Measurements from ENCODE around the gene ZNF827. TPM values are rescaled to one million over a fixed set of nuclear protein-coding genes. Genes with fewer than 3 reads are reported as not detected.

Gene ZNF827, protein sequence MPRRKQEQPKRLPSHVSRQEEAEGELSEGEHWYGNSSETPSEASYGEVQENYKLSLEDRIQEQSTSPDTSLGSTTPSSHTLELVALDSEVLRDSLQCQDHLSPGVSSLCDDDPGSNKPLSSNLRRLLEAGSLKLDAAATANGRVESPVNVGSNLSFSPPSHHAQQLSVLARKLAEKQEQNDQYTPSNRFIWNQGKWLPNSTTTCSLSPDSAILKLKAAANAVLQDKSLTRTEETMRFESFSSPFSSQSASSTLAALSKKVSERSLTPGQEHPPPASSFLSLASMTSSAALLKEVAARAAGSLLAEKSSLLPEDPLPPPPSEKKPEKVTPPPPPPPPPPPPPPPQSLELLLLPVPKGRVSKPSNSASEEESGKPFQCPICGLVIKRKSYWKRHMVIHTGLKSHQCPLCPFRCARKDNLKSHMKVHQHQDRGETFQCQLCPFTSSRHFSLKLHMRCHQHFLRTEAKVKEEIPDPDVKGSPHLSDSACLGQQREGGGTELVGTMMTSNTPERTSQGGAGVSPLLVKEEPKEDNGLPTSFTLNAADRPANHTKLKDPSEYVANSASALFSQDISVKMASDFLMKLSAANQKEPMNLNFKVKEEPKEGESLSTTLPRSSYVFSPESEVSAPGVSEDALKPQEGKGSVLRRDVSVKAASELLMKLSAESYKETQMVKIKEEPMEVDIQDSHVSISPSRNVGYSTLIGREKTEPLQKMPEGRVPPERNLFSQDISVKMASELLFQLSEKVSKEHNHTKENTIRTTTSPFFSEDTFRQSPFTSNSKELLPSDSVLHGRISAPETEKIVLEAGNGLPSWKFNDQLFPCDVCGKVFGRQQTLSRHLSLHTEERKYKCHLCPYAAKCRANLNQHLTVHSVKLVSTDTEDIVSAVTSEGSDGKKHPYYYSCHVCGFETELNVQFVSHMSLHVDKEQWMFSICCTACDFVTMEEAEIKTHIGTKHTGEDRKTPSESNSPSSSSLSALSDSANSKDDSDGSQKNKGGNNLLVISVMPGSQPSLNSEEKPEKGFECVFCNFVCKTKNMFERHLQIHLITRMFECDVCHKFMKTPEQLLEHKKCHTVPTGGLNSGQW
- polyA plus RNA-seq (4.7 to 9.8 TPM (median 5.2 TPM) in 3 replicates), polyA minus RNA-seq (15.7 to 39.9 TPM (median 16.4 TPM) in 3 replicates)
- polyA plus RNA-seq (2011; ENCODE audit: low read depth) = 1.3 TPM
- polyA plus RNA-seq (2011; cell fraction: cytosol; rRNA removed) = 4.2 and 9.1 TPM in 2 replicates
- 26.0 and 34.8 TPM in 2 replicates for polyA plus RNA-seq (2011; cell fraction: nucleus; rRNA removed)
- polyA plus RNA-seq (2012; ENCODE audit: low replicate concordance) = 2.9 and 8.4 TPM in 2 replicates
- 10.4 TPM for polyA minus RNA-seq (2011; cell fraction: cytosol; rRNA and poly(A)+ RNA removed)
- polyA minus RNA-seq (2011; cell fraction: nucleus; rRNA and poly(A)+ RNA removed) = 29.2 and 32.5 TPM in 2 replicates

DNA sequence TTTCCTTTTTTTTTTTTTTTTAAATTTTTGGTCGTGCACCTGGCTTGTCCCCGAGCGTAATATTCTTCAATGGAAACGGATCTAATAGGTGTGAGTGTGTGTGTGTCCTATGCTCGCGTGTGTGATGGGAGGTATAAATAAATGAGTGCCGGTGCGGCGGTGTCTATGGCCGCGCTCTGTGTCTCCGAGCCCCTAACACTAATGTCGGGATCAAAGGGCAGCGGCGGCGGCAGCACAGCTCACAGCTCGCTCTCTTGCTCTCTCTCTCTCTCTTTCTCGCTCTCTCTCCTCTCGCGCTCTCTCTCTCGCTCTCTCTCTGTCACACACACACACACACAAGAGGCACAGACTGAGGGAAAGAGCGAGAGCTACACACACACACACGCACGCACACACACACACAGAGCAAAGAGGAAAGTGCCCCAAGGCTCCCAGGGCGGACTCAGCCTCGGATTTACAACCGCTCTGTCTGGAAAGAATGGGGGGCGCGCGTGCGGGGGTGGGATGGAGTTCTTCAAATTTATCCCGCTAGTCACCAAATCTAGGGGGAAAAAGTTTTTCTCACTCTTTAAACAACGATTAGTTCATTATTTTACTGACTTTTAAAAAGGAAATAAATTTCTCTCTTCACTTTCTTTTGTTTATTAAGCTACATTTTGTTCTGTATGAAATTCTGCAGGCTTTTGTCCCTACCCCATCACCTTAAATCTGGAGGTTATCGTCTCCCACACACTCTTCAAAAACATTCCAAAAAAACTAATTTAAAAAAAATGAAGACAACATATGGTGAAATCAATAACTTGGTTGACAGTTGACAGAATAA lies at the start of gene ZNF827:
Gene ZNF827, minus strand, starts transcription at position 206 of the 823 bp plus-strand sequence. CDS start 416 bp downstream, outside the sequence.
- no peaks in the 10 kb centered on the region for H4K20me1 ChIP-seq (ENCODE audit: control insufficient read depth, extremely low read depth, insufficient read depth, low read length)
- H3K4me3 ChIP-seq (ENCODE audit: control insufficient read depth in 2 of 3, extremely low read depth in 1 of 3, insufficient read depth in 2 of 3, low read depth in 1 of 3, low read length in 3 of 3) = peak within 1 kb of the TSS; percentile 89 to 95 (median 94)
- peaks cover 17% of the 10 kb centered on the region for H3K79me2 ChIP-seq (ENCODE audit: control insufficient read depth, insufficient read depth, low read length)
- peaks cover 23% of the 10 kb centered on the region for H3K4me1 ChIP-seq (ENCODE audit: control insufficient read depth, extremely low read depth, insufficient read depth, low read length)
- TF ChIP-seq, protein P1, sequence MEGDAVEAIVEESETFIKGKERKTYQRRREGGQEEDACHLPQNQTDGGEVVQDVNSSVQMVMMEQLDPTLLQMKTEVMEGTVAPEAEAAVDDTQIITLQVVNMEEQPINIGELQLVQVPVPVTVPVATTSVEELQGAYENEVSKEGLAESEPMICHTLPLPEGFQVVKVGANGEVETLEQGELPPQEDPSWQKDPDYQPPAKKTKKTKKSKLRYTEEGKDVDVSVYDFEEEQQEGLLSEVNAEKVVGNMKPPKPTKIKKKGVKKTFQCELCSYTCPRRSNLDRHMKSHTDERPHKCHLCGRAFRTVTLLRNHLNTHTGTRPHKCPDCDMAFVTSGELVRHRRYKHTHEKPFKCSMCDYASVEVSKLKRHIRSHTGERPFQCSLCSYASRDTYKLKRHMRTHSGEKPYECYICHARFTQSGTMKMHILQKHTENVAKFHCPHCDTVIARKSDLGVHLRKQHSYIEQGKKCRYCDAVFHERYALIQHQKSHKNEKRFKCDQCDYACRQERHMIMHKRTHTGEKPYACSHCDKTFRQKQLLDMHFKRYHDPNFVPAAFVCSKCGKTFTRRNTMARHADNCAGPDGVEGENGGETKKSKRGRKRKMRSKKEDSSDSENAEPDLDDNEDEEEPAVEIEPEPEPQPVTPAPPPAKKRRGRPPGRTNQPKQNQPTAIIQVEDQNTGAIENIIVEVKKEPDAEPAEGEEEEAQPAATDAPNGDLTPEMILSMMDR (optimal IDR thresholded peaks at IDR 0.05 in 1 of 3, IDR thresholded peaks at IDR 0.05 in 1 of 3, conservative IDR thresholded peaks at IDR 0.05 in 1 of 3; ENCODE audit: extremely low read depth in 1 of 3, insufficient read depth in 2 of 3, low read length in 3 of 3) = no peak
- TF ChIP-seq EZH2 (IDR thresholded peaks at IDR 0.05; ENCODE audit: low read length) = no peak
- no peak for DNase-seq (ENCODE audit: low read depth, low spot score)
- no peaks in the 10 kb centered on the region for H3K9me3 ChIP-seq (ENCODE audit: control insufficient read depth, low read depth, low read length)
- no peaks in the 10 kb centered on the region for H3K36me3 ChIP-seq (ENCODE audit: control insufficient read depth in 2 of 2, extremely low read depth in 1 of 2, insufficient read depth in 2 of 2, low read length in 2 of 2)
- peak within 1 kb of the TSS; percentile 90 for H3K27ac ChIP-seq (ENCODE audit: control insufficient read depth, insufficient read depth, low read length)
- dilution Hi-C loops (cut with MboI; ENCODE audit: extremely low pct_ligation_motif_present, low sequenced_read_pairs) = no loop called here
- peak within 1 kb of the TSS; percentile 98 for H2AFZ ChIP-seq (ENCODE audit: control insufficient read depth, low read length)
- no peaks in the 10 kb centered on the region for H3K9me1 ChIP-seq (ENCODE audit: control insufficient read depth, extremely low read depth, insufficient read depth, low read length)
- FAIRE-seq = no peak
- peak within 1 kb of the TSS; percentile 68 for H3K4me2 ChIP-seq (ENCODE audit: control insufficient read depth, extremely low read depth, insufficient read depth, low read depth, low read length)
- H3K27me3 ChIP-seq (ENCODE audit: control insufficient read depth, extremely low read depth, insufficient read depth, low read length) = no peaks in the 10 kb centered on the region
- H3K9ac ChIP-seq (ENCODE audit: control insufficient read depth, extremely low read depth, insufficient read depth, low read length) = peak within 1 kb of the TSS; percentile 95

DNA sequence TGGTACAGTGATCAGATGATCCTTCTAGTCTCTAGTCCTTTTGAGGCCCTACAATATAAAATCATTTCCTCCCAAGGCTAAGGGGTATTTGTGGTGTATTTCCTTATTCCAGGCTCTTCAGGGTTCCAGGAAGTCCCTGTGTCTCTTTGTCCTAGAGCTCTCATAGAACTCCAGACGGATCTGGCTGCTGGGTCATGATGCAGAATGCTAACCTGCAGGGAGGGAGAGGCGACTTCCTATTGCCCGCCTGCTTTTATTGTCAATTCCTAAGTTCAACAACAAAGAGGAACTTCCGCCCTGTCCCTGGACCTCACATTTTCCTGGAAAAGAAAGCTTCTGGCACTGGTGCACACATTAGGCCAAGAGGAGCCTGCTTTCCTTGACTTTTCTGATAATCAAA lies 45.9 kb upstream of the ZNF827 start:
- no peaks in the 10 kb centered on the region for H3K36me3 ChIP-seq (ENCODE audit: control insufficient read depth in 2 of 2, extremely low read depth in 1 of 2, insufficient read depth in 2 of 2, low read length in 2 of 2)
- no peaks in the 10 kb centered on the region for H3K9me1 ChIP-seq (ENCODE audit: control insufficient read depth, extremely low read depth, insufficient read depth, low read length)
- H3K79me2 ChIP-seq (ENCODE audit: control insufficient read depth, insufficient read depth, low read length) = no peaks in the 10 kb centered on the region
- H3K4me3 ChIP-seq (ENCODE audit: control insufficient read depth in 2 of 3, extremely low read depth in 1 of 3, insufficient read depth in 2 of 3, low read depth in 1 of 3, low read length in 3 of 3) = no peak overlapping the region
- H4K20me1 ChIP-seq (ENCODE audit: control insufficient read depth, extremely low read depth, insufficient read depth, low read length) = no peaks in the 10 kb centered on the region
- no peaks in the 10 kb centered on the region for H3K4me1 ChIP-seq (ENCODE audit: control insufficient read depth, extremely low read depth, insufficient read depth, low read length)
- H3K4me2 ChIP-seq (ENCODE audit: control insufficient read depth, extremely low read depth, insufficient read depth, low read depth, low read length) = no peak overlapping the region
- dilution Hi-C loops (cut with MboI; ENCODE audit: extremely low pct_ligation_motif_present, low sequenced_read_pairs) = no loop called here
- no peak for TF ChIP-seq EZH2 (IDR thresholded peaks at IDR 0.05; ENCODE audit: low read length)
- TF ChIP-seq, protein P1 (optimal IDR thresholded peaks at IDR 0.05 in 1 of 3, IDR thresholded peaks at IDR 0.05 in 1 of 3, conservative IDR thresholded peaks at IDR 0.05 in 1 of 3; ENCODE audit: extremely low read depth in 1 of 3, insufficient read depth in 2 of 3, low read length in 3 of 3) = no peak
- DNase-seq (ENCODE audit: low read depth, low spot score) = no peak
- no peak overlapping the region for H3K9ac ChIP-seq (ENCODE audit: control insufficient read depth, extremely low read depth, insufficient read depth, low read length)
- H3K9me3 ChIP-seq (ENCODE audit: control insufficient read depth, low read depth, low read length) = no peaks in the 10 kb centered on the region
- H2AFZ ChIP-seq (ENCODE audit: control insufficient read depth, low read length) = no peak overlapping the region
- no peak overlapping the region for H3K27ac ChIP-seq (ENCODE audit: control insufficient read depth, insufficient read depth, low read length)
- no peak for FAIRE-seq
- H3K27me3 ChIP-seq (ENCODE audit: control insufficient read depth, extremely low read depth, insufficient read depth, low read length) = no peaks in the 10 kb centered on the region
